Measurements from ENCODE around the gene CALN1.
A peak's percentile ranks its signal among the peaks of the same experiment; 100 is the strongest.
"Not testable (repeated sequence)": the region's sequence is repeated elsewhere in the genome, so short reads cannot be mapped to it uniquely, and the experiment has no call there.

The CALN1 gene

GRCh38 chr7:71750290-71750689 is 661.8 kb downstream of the CALN1 start:
- Histone ChIP-seq H3K9me3 (ENCODE audit: low read length) (no peaks in the 10 kb centered on the region), H3K36me3 (ENCODE audit: insufficient read depth, low read length) (no peaks in the 10 kb centered on the region), H2AFZ (ENCODE audit: low read depth, low read length) (no peak overlapping the region), H3K27me3 (ENCODE audit: insufficient read depth, low read length) (no peaks in the 10 kb centered on the region), H3K4me3 (ENCODE audit: low read length) (no peak overlapping the region), H3K4me1 (ENCODE audit: insufficient read depth, low read length) (peaks cover 3% of the 10 kb centered on the region)

GRCh38 chr7:71746006-71746405 is 666.1 kb downstream of the CALN1 start:
- no peaks in the 10 kb centered on the region for H3K4me1 ChIP-seq (ENCODE audit: insufficient read depth, low read length)
- no peaks in the 10 kb centered on the region for H3K27me3 ChIP-seq (ENCODE audit: insufficient read depth, low read length)
- no peaks in the 10 kb centered on the region for H3K36me3 ChIP-seq (ENCODE audit: insufficient read depth, low read length)
- H3K9me3 ChIP-seq (ENCODE audit: low read length): no peaks in the 10 kb centered on the region
- H2AFZ ChIP-seq (ENCODE audit: low read depth, low read length): no peak overlapping the region
- no peak overlapping the region for H3K4me3 ChIP-seq (ENCODE audit: low read length)

GRCh38 chr7:71740174-71740560 is 672.0 kb downstream of the CALN1 start:
- Histone ChIP-seq H3K36me3 (ENCODE audit: insufficient read depth, low read length) (no peaks in the 10 kb centered on the region), H3K4me3 (ENCODE audit: low read length) (no peak overlapping the region)

GRCh38 chr7:71739520-71740173 is 672.5 kb downstream of the CALN1 start:
- no peak overlapping the region for H3K4me3 ChIP-seq (ENCODE audit: low read length)
- H2AFZ ChIP-seq (ENCODE audit: low read depth, low read length): no peak overlapping the region
- H3K4me1 ChIP-seq (ENCODE audit: insufficient read depth, low read length): peaks cover 18% of the 10 kb centered on the region
- H3K36me3 ChIP-seq (ENCODE audit: insufficient read depth, low read length): no peaks in the 10 kb centered on the region
- no peaks in the 10 kb centered on the region for H3K9me3 ChIP-seq (ENCODE audit: low read length)
- no peaks in the 10 kb centered on the region for H3K27me3 ChIP-seq (ENCODE audit: insufficient read depth, low read length)

More at GRCh38 chr7:71740174-71740560, 672.0 kb downstream of the CALN1 start:
- Histone ChIP-seq H3K27me3 (ENCODE audit: insufficient read depth, low read length) (no peaks in the 10 kb centered on the region), H3K4me1 (ENCODE audit: insufficient read depth, low read length) (peaks cover 18% of the 10 kb centered on the region), H3K9me3 (ENCODE audit: low read length) (no peaks in the 10 kb centered on the region), H2AFZ (ENCODE audit: low read depth, low read length) (no peak overlapping the region)

- not testable (repeated sequence) for H3K9me3 ChIP-seq (ENCODE audit: low read length); H3K27me3 ChIP-seq (ENCODE audit: insufficient read depth, low read length); H3K36me3 ChIP-seq (ENCODE audit: insufficient read depth, low read length); H3K4me3 ChIP-seq (ENCODE audit: low read length); H2AFZ ChIP-seq (ENCODE audit: low read depth, low read length)
- peaks cover 19% of the 10 kb centered on the region for H3K4me1 ChIP-seq (ENCODE audit: insufficient read depth, low read length)
Measured at GRCh38 chr7:71737931-71738540, 674.1 kb downstream of the CALN1 start.

GRCh38 chr7:71735961-71736556 is 676.1 kb downstream of the CALN1 start:
- Histone ChIP-seq H3K27me3 (ENCODE audit: insufficient read depth, low read length) (no peaks in the 10 kb centered on the region), H3K36me3 (ENCODE audit: insufficient read depth, low read length) (no peaks in the 10 kb centered on the region), H2AFZ (ENCODE audit: low read depth, low read length) (no peak overlapping the region), H3K4me3 (ENCODE audit: low read length) (no peak overlapping the region), H3K9me3 (ENCODE audit: low read length) (no peaks in the 10 kb centered on the region), H3K4me1 (ENCODE audit: insufficient read depth, low read length) (peaks cover 20% of the 10 kb centered on the region)

- H2AFZ ChIP-seq (ENCODE audit: low read depth, low read length): peak overlapping the region; percentile 7
- H3K4me3 ChIP-seq (ENCODE audit: low read length): peak overlapping the region; percentile 41
- H3K36me3 ChIP-seq (ENCODE audit: insufficient read depth, low read length): no peaks in the 10 kb centered on the region
- H3K4me1 ChIP-seq (ENCODE audit: insufficient read depth, low read length): peaks cover 4% of the 10 kb centered on the region
- no peaks in the 10 kb centered on the region for H3K9me3 ChIP-seq (ENCODE audit: low read length)
- H3K27me3 ChIP-seq (ENCODE audit: insufficient read depth, low read length): no peaks in the 10 kb centered on the region
Measured at GRCh38 chr7:71733107-71733870, 678.8 kb downstream of the CALN1 start.

GRCh38 chr7:71731740-71732139 is 680.4 kb downstream of the CALN1 start:
- H3K4me1 ChIP-seq (ENCODE audit: insufficient read depth, low read length): peaks cover 4% of the 10 kb centered on the region
- no peaks in the 10 kb centered on the region for H3K9me3 ChIP-seq (ENCODE audit: low read length)
- no peaks in the 10 kb centered on the region for H3K27me3 ChIP-seq (ENCODE audit: insufficient read depth, low read length)
- H3K4me3 ChIP-seq (ENCODE audit: low read length): no peak overlapping the region
- H3K36me3 ChIP-seq (ENCODE audit: insufficient read depth, low read length): no peaks in the 10 kb centered on the region
- no peak overlapping the region for H2AFZ ChIP-seq (ENCODE audit: low read depth, low read length)

All from neuron (in vitro differentiated cells).